Stimulated activated CD4-positive, alpha-beta T cell treated with anti-CD3 and anti-CD28 coated beads, Interleukin-12 subunit alpha, Interleukin-12 subunit beta, amount 100 ng/mL, for 4 hours (primary cell): ENCODE results near the gene TRPV5.

Experiments used
- DNase-seq: peaks from one replicate; pipeline ENCODE4 v3.0.0-alpha.2; 2020

Gene TRPV5

DNA sequence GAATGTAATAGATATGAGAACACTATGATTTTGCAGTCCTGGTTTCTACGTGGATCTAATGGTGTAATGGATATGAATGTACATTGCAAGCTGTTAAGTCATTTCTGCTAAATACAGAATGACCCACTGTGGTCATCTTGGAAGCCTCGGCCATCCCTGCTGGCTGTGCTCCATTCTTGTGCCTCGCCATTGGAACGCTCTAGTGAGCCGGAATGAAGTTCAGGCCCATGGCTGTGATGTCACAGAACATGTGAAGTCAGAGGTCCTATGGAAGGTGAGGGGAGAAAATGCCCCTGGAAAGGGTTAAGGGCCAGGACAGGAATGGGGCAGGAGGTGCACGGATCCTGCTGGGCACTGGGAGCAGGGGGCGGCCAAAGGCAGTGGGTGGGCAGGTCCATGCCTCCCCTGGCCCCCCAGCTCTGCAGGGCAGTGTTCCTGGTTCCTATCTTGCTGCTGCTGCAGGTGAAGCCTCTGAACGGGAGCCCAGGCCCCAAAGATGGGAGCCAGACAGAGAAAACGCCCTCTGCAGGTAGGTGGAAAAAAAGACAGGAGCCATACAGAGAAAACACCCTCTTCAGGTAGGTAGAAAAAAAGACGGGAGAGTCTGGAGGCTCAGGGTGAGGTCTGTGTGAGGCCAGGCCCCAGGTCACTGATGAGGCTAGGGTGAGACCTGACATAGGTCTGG lies 5.8 kb upstream of the TRPV5 start, which contains the start of gene LLCFC1:
LLCFC1 (plus strand) TSS at position 259 of the 685 bp plus-strand sequence; CDS start at position 397, 138 bp downstream.
- DNase-seq = no peak

DNA sequence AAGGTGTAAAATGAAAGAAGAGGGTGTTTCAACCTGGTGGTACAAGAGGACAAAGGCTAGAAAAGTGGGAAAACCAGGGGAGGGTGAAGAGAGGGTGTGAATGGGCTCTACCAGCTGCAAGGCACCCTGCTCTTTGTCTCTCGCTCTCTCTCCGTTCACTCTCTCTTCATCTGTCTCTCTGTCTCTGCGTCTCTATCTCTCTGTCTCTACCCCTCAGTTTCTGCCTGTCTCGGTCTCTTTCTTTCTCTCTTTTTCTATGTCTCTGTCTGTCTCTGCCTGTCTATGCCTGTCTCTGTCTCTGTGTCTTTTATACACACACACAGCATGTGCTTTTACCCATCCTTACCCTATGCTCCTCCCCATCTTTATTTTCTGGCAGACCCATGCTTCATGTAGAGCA lies 5.1 kb upstream of the TRPV5 start:
- no peak for DNase-seq

DNA sequence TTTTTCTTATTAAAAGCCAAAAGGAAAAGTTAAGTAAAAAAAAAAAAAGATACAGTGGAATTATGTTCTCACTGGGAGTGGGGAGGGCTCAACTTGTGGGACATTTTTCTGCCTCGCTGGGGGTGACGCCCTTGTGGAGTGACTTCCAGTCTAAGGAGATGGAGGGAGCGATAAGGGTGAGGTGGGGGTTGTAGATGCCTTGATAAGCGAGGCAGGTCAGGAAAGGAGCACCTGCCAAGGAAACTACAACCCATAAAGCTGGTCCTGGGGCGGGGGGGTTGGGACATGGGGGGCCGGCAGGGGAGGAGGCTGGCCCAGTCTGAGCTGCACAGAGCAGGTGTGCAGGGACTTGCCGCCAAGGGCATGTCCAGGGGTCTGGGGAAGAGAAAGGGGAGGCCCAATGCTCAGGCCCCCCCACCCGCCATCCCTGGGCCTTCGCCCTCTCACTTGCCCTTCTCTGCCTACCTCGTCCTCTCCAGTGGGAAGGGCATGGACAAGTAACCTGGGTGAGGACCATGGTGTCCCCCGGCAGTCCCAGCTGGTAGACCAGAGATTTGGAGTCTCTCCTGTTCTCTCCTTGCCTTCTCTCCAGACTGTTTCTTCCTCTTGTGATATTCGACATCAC lies 2.5 kb upstream of the TRPV5 start:
- DNase-seq = no peak

DNA sequence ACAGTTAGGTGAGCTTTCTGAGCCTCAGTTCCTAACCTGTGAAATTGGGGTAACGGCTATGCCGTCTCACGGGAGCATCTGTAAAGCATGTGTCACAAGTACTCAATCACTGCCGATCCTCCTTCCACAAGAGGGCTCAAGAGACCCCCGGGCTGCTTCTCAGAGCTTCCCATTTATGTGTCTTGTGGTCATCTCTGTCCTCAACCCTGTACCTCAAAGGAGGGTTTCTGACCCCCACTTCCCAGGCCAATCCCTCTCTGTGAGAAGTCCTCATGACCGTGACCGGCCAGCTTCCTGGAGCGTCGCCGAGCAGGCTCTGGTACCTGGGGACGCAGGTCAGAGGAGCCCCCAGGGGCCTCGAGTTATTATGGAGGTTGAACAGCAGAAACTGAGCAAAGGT lies 510 bp upstream of the TRPV5 start:
- no peak for DNase-seq

DNA sequence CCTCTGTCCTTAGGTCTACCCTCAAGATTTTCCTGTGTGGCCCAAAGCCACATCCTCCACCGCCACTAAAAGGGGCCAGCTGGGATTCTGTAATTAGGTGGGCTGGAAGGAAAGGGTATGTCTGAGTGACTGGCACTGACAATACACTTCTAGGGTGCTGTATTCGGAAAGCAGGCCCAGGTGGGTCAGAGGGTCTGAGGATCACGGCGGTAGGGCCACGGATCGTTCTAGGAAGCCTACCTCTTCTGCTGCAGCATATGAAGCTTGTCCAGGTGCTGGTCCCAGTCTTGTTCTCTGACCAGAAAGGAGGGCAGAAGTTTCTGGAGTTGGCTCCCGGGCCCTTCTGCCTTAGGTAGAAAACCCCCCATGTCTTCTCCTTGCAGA lies 462 bp downstream of the TRPV5 start:
- DNase-seq = no peak

DNA sequence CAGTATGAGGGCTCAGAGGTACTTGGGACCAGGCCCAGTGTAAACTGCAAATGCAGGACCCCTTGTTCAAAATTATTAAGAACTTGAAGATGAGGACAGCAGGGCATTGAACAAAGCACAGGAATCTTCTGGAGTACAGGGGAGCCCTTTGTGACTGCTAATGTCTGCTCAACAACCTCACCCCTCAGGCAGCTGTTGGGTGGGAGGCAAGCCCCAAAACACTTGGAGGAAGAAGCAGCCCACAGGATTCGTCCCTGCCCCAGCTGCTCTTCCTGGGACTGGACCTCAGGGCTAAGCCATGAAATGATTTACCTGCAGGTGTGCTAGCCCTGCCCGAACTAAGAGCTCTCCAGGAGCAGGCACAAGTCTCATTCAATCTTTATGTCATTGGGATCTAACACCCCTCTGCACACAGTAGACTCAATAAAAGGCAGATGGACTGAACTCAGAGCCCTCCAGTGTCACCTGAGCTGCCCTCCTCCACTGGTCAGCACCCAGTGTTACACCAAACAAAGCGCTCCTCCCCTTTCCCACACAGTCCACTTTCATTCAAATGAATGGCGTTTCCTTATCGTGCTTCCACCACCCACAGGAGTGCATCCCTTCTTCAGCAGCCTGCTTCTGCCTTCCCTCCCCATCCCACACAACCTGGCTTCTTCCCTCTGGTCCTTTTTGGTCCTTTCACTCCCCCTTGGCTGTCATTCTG lies 1.0 kb downstream of the TRPV5 start:
- no peak for DNase-seq

DNA sequence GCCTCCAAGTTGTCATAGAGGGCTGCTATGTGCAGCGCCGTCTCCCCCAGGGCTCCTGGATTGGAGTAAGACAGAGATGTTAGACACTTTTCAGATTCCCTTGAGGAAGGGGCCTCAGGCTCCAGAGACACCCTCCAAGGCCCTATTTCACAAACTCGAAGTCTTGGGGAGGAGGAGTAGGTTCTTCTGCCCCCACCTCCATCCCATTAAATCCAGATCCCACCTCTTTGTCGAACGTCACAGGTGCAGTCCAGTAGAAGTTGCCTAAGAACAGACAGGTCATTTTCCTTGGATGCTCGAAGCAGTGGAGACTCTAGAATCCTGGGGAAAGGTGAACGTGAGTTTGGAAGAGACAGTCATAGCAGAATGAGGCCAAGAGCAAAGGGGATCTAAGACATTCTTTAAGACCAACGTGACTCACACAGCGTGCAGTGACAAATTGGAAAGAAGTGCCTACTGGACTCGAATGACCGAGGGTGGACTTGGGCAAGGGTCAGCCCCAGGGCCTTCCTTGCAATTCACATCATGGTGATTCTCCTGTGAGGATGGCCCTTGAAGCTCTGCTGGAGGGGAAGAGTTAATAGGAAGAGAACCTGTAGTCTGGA lies 3.3 kb downstream of the TRPV5 start:
- DNase-seq = no peak

DNA sequence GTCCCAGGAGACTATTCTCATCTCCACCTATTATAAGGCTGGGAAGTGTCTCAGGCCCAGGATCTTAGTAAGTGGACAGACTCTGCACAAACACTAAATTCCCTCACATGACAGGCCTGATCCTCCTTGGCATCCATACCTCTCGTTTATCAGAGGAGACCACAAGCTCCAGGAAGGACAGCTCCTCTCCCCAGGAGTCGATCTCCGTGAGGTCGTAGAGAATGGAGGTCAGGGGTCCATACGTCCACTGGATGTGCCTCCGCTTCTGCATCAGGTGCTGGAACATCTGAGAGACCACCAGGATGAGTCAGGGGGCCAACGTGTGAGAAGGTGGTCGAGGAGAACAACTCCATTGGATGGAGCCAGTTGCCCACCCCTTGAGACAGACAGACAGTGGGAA lies 5.6 kb downstream of the TRPV5 start:
- no peak for DNase-seq

DNA sequence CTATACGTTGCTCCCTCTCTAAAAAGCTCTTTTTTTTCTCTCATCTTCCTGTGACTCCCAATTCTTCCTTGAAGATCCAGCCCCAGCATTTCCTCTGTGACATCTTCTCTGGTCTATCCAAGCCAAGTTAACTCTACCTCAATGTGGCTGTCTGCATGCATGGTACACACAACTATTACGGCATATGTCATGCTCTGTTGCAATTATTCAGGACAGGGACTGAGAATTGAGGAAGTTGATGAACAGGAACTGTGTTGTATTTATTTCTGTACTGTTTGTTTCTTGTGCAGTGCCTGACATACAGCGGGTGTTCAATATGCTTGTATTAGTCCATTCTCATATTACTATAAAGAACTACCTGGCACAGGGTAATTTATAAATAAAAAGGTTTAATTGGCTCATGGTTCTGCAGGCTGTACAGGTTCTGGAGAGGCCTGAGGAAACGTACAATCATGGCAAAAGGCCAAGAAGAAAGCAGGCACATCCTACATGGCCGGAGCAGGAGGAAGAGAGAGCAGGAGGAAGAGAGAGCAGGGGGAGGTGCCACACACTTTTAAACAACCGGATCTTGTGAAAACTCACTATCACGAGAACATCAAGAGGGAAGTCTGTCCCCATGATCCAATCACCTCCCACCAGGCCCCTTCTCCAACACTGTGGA lies 6.3 kb downstream of the TRPV5 start:
- no peak for DNase-seq

DNA sequence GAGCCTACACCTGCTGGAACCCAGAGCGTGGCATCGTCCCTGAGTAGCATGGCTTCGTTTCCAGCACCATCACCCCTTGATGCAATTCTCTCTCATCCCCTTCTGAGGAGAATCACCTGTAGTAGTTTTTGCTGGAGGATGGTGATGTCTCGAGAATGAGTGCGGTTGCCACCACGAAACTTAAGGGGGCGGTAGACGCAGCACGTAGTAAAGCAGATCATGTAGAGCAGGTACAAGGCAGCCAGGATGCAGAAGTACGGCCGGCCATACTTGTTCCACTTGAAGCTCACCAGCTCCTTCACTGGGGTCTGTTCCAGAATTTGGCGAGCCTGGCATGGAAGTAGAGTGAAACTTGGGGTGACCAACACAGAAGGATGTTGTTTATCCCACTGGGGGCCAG lies 8.1 kb downstream of the TRPV5 start:
- DNase-seq = no peak

DNA sequence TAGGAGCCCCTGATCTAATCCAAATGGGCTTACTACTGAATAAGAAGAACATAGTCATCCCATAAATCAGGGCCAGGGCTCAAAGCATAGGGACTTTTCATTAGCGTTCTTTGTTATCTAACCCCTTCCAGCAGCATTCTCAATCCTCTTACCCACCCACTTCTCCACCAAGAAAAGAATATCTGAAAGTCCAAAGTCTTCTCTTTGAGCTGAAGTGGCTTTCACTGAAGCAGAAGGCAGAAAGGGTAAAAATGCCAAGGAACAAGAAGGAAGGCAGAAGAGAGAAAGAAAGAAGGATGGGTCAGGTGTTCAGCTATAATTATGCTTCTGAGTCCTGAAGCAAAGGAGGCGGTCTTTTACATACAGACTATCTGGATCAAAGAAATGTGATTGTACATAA lies 10.2 kb downstream of the TRPV5 start:
- no peak for DNase-seq

DNA sequence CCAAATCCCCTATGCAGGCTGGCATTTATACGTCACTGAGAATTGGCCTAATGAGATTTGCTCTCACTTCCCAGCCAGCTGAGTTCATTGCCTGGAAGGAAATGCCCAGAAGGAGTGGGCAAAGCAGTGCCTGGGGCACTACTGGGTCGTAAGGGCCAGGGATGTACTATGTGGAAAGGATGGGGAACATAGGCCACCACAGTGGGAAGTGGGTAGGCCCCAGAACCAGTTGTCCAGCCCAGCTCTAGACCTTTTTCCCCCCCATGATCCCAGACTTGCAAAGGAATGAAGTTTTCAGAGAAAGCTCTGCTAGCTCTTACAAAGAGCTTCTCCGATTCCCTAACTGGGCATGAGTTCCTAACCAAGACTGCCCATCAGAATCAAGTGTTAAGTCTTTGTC lies 13.9 kb downstream of the TRPV5 start:
- DNase-seq = no peak

DNA sequence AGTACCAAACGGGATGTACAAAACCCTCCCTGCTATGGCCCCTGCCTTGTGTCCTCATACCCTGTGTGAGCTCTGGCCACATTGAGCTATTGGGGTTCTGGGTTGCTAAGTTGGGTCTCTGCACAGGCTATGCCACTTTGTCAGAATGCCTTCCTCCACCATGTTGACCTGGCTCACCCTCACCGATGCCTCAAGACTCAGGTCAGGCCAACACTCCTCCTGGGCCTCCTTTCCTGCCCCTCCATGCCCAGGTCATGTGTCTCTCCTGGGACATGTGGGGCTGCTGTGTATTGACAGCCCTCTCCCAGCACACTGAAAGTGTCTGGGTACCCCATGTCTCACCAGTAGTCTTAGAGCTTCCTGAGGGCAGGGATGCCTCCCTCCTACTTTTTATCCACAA lies 14.6 kb downstream of the TRPV5 start:
- DNase-seq = no peak

DNA sequence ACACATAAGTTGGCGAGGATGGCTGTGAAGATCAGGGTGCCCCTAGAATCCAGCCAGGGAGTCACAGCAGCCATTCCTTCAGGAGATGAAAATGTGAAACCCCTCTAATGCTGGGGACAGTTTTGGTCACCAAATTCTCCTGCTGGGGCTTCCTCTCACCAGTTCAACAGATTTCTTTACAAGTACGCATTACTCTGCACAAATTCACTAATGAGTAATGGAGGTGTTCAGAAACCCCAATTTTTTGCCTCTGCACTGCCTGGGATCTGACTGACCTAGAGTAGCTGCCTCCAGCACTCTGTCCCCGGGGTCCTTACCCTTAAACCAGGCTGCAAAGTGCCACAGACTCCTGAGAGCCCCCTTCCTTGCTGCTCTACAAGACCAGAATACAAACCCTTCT lies 16.1 kb downstream of the TRPV5 start:
- no peak for DNase-seq

DNA sequence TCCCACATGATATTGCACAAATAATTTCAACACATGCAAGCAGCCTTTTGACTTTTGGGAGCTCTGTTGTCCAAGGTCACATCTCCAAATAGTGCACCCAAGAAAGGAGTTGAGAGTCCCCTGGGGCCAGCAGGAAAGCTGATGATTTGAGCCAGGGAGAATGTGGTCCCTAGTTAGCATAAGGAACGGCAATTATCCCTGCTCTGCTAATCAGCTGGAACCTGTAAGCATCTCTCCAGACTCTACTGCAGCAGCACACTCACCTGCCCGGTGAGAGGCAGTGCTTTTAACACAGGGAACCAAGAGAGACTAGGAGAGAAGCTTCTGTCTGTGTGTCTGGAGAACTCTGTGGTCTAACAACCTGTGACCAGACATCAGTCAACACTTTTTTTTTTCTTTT lies 17.0 kb downstream of the TRPV5 start:
- DNase-seq = no peak

DNA sequence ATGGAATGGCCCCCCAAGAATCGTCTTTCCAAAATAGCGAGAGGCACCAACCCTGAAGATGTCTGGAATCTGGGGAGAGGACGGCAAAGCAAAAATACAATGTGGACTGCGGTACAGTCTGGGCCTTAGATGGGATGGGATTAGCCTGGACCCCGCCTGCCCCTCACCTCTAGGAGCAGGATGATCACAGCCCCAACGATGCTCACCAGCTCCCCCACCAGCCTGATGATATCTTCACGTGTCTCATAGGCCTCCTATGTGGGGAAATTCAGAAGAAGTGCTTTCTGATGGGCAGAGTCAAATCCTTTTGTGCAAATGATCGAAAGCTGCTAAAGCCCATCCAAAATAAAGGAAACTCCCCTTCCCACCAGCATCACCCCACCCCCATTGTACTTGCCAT lies 18.2 kb downstream of the TRPV5 start:
- DNase-seq = no peak

DNA sequence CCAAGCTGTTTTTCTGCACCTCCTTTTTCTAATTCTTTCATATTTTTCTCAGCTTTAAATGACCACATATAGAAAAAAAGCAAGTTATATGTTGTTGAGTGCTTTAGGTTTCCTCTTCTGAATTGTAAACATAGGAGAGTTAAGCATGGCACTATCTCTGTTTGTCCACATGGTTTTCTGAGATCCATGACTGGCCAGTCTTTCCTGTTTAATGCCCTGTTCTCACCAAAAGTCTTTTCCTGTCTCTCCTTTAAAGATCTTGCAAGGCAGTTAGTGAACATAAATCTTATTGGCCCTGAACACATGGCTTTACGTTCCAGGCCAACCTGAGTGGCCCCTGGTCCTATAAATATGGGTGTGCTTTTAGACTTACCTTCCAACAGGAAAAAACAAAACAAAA lies 19.4 kb downstream of the TRPV5 start:
- DNase-seq = no peak

DNA sequence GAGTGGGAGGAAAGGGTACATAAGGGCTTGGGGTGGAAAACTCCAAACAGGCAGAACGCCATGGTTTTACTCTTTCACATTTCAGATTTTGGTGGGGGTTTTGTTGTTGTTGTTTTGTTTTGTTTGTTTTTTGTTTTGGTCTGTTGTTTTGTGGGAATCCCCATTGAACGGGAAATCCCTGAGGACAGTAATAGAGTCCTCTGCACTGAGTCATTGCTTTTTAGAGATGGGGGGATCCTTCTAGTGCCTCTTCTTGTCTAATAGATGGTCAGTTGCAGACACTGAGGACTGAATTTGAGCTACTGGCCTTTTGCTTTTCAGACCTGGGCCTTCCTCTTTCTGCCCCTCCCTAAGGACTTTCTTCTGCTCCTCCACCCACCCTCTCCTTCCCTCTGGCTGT lies 20.0 kb downstream of the TRPV5 start:
- DNase-seq = no peak

DNA sequence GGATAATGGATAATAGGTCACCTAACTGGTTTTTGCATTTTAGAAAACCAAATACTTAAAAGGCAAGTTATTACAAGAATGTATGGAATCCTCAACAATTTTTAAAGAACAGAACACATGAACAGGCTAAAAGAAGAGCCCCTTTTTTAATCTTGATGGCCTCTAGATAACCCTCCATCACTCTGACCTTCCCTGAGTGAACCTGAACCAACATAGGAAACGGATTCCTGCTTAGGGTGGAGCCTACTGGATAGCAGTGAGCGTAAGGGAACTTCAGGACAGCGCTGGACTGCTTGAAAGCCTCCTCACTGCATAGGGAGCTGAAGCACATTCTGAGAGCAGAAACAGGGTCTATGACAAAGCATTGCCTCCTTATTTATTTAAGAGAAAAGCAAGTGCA lies 20.5 kb downstream of the TRPV5 start:
- DNase-seq = no peak

DNA sequence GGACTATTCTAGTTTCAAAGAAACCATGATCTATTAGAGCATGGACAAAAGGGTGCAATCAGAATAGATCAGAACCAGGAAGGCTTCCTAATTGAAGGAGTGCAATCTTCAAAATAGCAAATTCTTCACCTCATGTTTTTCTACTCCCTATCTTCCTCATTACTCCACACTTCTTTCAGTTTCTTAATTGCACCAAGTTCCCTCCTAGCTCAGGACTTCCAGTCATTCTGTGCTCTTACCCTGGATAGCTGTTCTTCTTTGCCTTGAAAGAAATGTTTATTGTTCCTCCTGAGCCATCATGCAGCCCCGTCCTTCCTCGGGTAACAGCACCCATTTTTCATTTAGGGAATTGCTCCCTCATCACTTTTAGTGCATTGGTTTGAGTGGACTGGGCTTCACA lies 23.1 kb downstream of the TRPV5 start:
- no peak for DNase-seq

DNA sequence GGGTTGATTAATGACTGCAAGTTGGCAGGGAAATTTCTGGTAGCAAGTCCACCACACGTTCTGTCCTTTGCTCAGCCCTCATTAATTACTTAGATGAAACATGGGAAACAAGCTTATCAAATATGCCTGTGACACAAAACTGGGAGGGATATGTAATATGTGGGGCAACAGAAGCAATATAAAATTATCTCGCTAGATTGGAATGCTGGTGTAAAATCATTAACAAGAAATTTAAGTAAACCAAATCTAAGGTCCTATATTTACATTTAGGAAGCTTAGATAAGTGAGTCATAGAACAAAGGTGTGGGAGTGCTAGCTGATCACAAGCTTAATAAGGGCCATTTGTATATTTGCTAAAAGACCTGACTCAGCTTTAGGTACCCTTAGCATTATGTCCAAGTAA lies 23.5 kb downstream of the TRPV5 start:
- no peak for DNase-seq

DNA sequence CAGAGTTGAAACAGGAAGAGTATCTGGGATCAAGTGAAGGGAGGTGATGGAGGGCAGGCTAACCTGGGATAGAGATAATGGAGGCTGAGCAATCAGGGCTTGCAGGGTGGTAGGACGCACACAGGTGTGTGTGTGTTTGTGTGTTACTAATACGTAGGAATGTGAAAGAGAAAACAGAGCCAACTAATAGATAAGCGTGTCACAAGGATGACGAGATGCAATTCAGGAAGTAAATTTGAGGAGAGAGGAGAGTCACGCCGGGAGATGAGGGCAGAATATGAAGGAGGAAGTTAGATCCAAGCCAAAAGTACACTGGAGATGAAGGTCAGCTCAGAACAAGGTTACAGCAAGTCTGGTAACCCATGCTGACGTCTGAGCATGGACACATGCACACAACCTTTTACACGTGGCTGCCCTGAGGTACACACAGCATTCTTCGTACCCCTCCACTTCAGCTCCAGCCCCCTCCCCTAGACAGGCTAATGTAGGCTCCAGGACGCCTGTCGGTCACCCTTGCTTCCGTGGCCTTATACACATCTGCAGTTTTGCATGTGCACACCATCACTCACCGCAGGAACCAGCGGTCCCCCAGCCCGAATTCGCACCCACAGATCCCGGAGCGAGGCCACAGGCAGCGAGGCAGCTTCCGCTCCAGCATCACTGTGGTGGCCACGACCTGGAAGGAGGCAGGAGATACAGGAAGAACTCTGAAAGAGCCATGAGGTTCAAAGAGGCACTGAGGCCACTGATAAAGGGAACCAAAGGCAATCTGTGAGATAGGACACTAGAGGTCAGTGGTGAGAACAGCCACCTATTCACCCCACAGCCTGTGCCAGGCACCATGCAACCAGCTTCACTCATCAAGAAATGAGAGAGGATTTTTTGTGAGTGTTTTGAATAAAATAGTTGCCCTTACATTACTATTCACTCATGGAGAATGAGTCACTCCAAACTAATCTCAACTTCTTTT lies 24.3 kb downstream of the TRPV5 start:
- DNase-seq = no peak
